ENCODE data around the gene CBLIF.

CBLIF gene

DNA sequence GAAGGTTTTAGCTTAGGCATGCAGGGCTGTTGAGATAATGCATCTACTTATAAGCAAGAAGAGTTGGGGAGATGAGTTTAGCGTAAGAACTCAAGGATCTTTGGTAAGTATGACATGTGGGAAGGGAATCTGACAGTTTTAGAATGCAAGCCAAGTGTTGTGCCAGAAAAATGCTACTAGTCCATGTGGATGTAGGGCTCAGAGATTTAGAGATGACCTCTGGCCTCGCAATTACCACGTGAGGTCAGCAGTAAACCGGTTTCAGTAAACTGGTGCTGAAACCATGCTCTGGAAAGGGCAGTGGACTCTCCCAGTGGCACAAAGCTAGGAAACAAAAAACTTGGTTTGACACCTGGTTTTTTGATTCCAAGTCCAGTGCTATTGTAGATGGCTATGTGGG, 53.7 kb downstream of the CBLIF start:
- TF ChIP-seq SIN3A (IDR thresholded peaks at IDR 0.05; ENCODE audit: borderline replicate concordance, insufficient read depth, low read length), result no peak

DNA sequence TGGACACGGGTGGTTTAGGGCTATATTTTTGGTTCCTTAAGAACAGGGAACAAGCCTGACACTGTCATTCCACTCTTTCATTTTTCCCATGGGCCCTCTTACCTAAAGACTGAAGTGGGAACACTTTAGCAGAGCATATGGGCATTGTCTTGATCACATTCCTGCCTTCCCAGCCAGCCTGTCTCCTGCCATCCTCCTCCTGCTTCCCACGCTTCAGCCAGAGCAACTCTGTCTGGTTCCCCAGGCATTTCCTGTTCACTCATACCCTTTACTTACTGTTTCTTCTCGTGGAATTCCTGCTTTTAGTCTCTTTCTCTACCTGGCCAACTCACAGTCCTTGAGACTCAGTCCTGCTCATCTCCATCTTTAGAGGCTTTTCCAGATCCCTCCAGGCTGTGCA, 57.5 kb downstream of the CBLIF start:
- TF ChIP-seq FOXP2 (optimal IDR thresholded peaks at IDR 0.05; ENCODE audit: borderline replicate concordance, extremely low read depth, extremely low read length, insufficient read depth) (no peak), SIN3A (IDR thresholded peaks at IDR 0.05; ENCODE audit: borderline replicate concordance, insufficient read depth, low read length) (no peak), TAF1 (IDR thresholded peaks at IDR 0.05; ENCODE audit: borderline replicate concordance, insufficient read depth, low read length) (no peak), POLR2AphosphoS5 (IDR thresholded peaks at IDR 0.05; ENCODE audit: low read depth, low read length) (no peak)
- TF ChIP-seq, protein P1, sequence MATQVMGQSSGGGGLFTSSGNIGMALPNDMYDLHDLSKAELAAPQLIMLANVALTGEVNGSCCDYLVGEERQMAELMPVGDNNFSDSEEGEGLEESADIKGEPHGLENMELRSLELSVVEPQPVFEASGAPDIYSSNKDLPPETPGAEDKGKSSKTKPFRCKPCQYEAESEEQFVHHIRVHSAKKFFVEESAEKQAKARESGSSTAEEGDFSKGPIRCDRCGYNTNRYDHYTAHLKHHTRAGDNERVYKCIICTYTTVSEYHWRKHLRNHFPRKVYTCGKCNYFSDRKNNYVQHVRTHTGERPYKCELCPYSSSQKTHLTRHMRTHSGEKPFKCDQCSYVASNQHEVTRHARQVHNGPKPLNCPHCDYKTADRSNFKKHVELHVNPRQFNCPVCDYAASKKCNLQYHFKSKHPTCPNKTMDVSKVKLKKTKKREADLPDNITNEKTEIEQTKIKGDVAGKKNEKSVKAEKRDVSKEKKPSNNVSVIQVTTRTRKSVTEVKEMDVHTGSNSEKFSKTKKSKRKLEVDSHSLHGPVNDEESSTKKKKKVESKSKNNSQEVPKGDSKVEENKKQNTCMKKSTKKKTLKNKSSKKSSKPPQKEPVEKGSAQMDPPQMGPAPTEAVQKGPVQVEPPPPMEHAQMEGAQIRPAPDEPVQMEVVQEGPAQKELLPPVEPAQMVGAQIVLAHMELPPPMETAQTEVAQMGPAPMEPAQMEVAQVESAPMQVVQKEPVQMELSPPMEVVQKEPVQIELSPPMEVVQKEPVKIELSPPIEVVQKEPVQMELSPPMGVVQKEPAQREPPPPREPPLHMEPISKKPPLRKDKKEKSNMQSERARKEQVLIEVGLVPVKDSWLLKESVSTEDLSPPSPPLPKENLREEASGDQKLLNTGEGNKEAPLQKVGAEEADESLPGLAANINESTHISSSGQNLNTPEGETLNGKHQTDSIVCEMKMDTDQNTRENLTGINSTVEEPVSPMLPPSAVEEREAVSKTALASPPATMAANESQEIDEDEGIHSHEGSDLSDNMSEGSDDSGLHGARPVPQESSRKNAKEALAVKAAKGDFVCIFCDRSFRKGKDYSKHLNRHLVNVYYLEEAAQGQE (IDR thresholded peaks at IDR 0.05; ENCODE audit: insufficient read depth in 1 of 2, low read depth in 2 of 2, low read length in 2 of 2), result no peak

DNA sequence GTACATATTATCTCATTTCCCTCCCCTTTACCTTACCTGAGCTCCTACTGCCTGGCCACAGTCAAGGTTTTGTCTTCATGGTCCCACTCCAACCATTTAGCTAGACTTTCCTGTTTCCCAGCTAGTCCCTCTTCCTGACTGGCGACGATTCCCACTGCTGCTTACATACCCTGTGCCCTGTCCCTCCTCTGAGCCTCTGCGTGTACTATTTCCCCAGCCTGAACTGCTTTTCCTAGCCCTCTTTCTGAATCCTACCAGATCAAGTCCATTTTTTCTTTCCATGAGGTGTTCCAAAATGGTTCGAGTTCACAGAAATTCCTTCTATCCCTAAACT, 58.1 kb downstream of the CBLIF start:
- TF ChIP-seq TAF1 (IDR thresholded peaks at IDR 0.05; ENCODE audit: borderline replicate concordance, insufficient read depth, low read length), result no peak
- TF ChIP-seq, protein P1 (IDR thresholded peaks at IDR 0.05; ENCODE audit: insufficient read depth in 1 of 2, low read depth in 2 of 2, low read length in 2 of 2), result no peak
- TF ChIP-seq POLR2AphosphoS5 (IDR thresholded peaks at IDR 0.05; ENCODE audit: low read depth, low read length), result no peak
- no peak for TF ChIP-seq SIN3A (IDR thresholded peaks at IDR 0.05; ENCODE audit: borderline replicate concordance, insufficient read depth, low read length)
- TF ChIP-seq FOXP2 (optimal IDR thresholded peaks at IDR 0.05; ENCODE audit: borderline replicate concordance, extremely low read depth, extremely low read length, insufficient read depth), result no peak

DNA sequence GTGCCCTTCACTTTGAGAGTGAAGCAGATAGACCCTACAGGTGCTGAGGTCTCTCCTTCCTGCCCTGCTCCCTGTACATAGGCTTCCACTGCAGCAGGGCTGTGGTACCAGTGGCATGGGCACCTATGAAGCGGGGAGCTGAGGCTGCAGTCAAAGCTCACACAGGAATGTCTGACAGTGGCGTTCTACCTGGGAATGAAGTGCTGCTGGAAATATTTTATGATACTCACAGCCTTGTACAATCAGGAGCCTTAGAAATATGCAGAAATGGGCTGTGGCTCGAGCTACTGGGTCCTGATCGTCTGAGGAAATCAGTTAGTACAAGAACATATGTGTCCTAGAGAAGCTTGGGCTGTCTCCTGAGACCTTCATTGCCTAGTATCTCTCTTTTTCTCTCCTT, 59.5 kb downstream of the CBLIF start:
- TF ChIP-seq POLR2AphosphoS5 (IDR thresholded peaks at IDR 0.05; ENCODE audit: low read depth, low read length), result no peak
- no peak for TF ChIP-seq TAF1 (IDR thresholded peaks at IDR 0.05; ENCODE audit: borderline replicate concordance, insufficient read depth, low read length)
- TF ChIP-seq SIN3A (IDR thresholded peaks at IDR 0.05; ENCODE audit: borderline replicate concordance, insufficient read depth, low read length), result no peak
- TF ChIP-seq, protein P1 (IDR thresholded peaks at IDR 0.05; ENCODE audit: insufficient read depth in 1 of 2, low read depth in 2 of 2, low read length in 2 of 2), result no peak
- TF ChIP-seq FOXP2 (optimal IDR thresholded peaks at IDR 0.05; ENCODE audit: borderline replicate concordance, extremely low read depth, extremely low read length, insufficient read depth), result no peak

DNA sequence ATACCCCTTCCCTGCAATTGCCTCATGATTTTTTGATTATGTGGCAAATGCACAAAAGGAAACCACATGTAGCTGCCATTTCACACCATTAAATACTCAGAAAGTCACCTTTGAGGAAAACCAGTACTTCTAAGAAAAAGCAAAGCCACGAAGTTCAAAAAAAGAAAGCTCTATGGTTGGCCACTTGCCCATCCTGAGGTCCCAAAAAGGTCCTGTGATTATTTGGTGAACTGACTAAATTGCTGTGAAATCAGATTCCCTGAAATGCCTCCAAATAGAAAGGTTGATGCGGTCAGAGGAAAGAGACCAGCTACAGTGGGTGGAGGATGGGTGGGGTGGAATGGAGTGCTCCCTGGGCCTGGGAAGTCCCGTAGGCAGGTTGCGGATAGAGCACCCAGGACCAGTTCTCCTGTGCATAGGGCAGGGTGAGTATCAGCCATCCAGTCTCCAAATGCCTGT, 61.6 kb downstream of the CBLIF start:
- TF ChIP-seq SIN3A (IDR thresholded peaks at IDR 0.05; ENCODE audit: borderline replicate concordance, insufficient read depth, low read length) (no peak), FOXP2 (optimal IDR thresholded peaks at IDR 0.05; ENCODE audit: borderline replicate concordance, extremely low read depth, extremely low read length, insufficient read depth) (no peak), POLR2AphosphoS5 (IDR thresholded peaks at IDR 0.05; ENCODE audit: low read depth, low read length) (no peak), TAF1 (IDR thresholded peaks at IDR 0.05; ENCODE audit: borderline replicate concordance, insufficient read depth, low read length) (no peak)
- TF ChIP-seq, protein P1 (IDR thresholded peaks at IDR 0.05; ENCODE audit: insufficient read depth in 1 of 2, low read depth in 2 of 2, low read length in 2 of 2), result no peak
